WTC11 (cell line): ENCODE measurements around the gene UTF1. TPM values are rescaled to one million over a fixed set of nuclear protein-coding genes. Genes with fewer than 3 reads are reported as not detected.

Source experiments
- ATAC-seq: fragments of 200-7000 bp; cut with Tn5 transposase; 2 replicates; pipeline ENCODE4 v1.10.0; 2021; ENCODE audit warnings: mild to moderate bottlenecking, moderate library complexity
- CTCF ChIA-PET: fragments of 300-600 bp; sonication (Branson Sonifier 250); formaldehyde crosslinking; loops from one replicate; lab custom pipeline; 2021; ENCODE audit warnings: antibody characterized with exemption; lab: Charles Lee
- POLR2A ChIA-PET: fragments of 350-600 bp; sonication (Branson Sonifier 250); formaldehyde crosslinking; loops from one replicate; lab custom pipeline; 2021; ENCODE audit warnings: antibody characterized with exemption; lab: Charles Lee
- DNase-seq: peaks from one replicate; pipeline ENCODE4 v3.0.0; 2021; ENCODE audit warnings: low spot score
- H3K27ac Mint-ChIP-seq: 2 replicates; pipeline ENCODE4 v1.8.0; 2021; ENCODE audit warnings: mixed read lengths
- H3K27me3 Mint-ChIP-seq: 2 replicates; pipeline ENCODE4 v1.8.0; 2021; ENCODE audit warnings: low read depth, mild to moderate bottlenecking, moderate library complexity, mixed read lengths
- H3K36me3 Mint-ChIP-seq: 2 replicates; pipeline ENCODE4 v1.8.0; 2021; ENCODE audit warnings: mixed read lengths
- H3K4me1 Mint-ChIP-seq: 2 replicates; pipeline ENCODE4 v1.8.0; 2022; ENCODE audit warnings: mixed read lengths
- H3K4me3 Mint-ChIP-seq: 2 replicates; pipeline ENCODE4 v1.8.0; 2021; ENCODE audit warnings: mild to moderate bottlenecking, moderate library complexity, mixed read lengths
- H3K9me3 Mint-ChIP-seq: 2 replicates; pipeline ENCODE4 v1.8.0; 2021; ENCODE audit warnings: mixed read lengths
- ATF1 ChIP-seq: sonication (generic); formaldehyde crosslinking; IDR thresholded peaks from 2 replicates; pipeline ENCODE4 v1.8.1; 2023; ENCODE audit warnings: mild to moderate bottlenecking, moderate library complexity, missing genetic modification reagents
- CREB1 ChIP-seq: sonication (generic); formaldehyde crosslinking; IDR thresholded peaks from 2 replicates; pipeline ENCODE4 v1.8.0; 2023; ENCODE audit warnings: mild to moderate bottlenecking, missing genetic modification reagents
- ERG ChIP-seq: fragments of 250-450 bp; sonication (Bioruptor Pico); IDR thresholded peaks from 2 replicates; pipeline ENCODE4 v1.8.0; 2021; ENCODE audit warnings: mild to moderate bottlenecking
- FOXK1 ChIP-seq: sonication (generic); formaldehyde crosslinking; IDR thresholded peaks from 2 replicates; pipeline ENCODE4 v1.8.0; 2022; ENCODE audit warnings: mild to moderate bottlenecking, moderate library complexity, missing genetic modification reagents
- FOXP1 ChIP-seq: sonication (generic); formaldehyde crosslinking; IDR thresholded peaks from 2 replicates; pipeline ENCODE4 v1.8.0; 2022; ENCODE audit warnings: missing genetic modification reagents, mild to moderate bottlenecking, moderate library complexity, borderline replicate concordance
- IRF1 ChIP-seq: sonication (generic); formaldehyde crosslinking; IDR thresholded peaks from 2 replicates; pipeline ENCODE4 v1.8.0; 2023; ENCODE audit warnings: missing genetic modification reagents
- KAT7 ChIP-seq: sonication (generic); formaldehyde crosslinking; IDR thresholded peaks from 2 replicates; pipeline ENCODE4 v1.8.1; 2023; ENCODE audit warnings: missing genetic modification reagents, mild to moderate bottlenecking, borderline replicate concordance
- MYBL2 ChIP-seq: sonication (generic); formaldehyde crosslinking; IDR thresholded peaks from 2 replicates; pipeline ENCODE4 v1.8.1; 2023; ENCODE audit warnings: mild to moderate bottlenecking, moderate library complexity, missing genetic modification reagents
- NFYB ChIP-seq: sonication (generic); formaldehyde crosslinking; conservative IDR thresholded peaks from 2 replicates; pipeline ENCODE4 v1.8.0; 2022; ENCODE audit warnings: low read depth, missing genetic modification reagents
- NR3C1 ChIP-seq: sonication (generic); formaldehyde crosslinking; conservative IDR thresholded peaks from 2 replicates; pipeline ENCODE4 v1.8.1; 2023; ENCODE audit warnings: low read depth, mild to moderate bottlenecking, missing genetic modification reagents
- SOX15 ChIP-seq: fragments of 250-450 bp; sonication (Bioruptor Pico); IDR thresholded peaks from 2 replicates; pipeline ENCODE4 v1.9.0; 2021; ENCODE audit warnings: mild to moderate bottlenecking
- TCF7 ChIP-seq: sonication (generic); formaldehyde crosslinking; IDR thresholded peaks from 2 replicates; pipeline ENCODE4 v1.8.0; 2022; ENCODE audit warnings: mild to moderate bottlenecking, low read depth, missing genetic modification reagents, moderate library complexity
- TEAD4 ChIP-seq: sonication (generic); formaldehyde crosslinking; IDR thresholded peaks from 2 replicates; pipeline ENCODE4 v1.8.0; 2022; ENCODE audit warnings: mild to moderate bottlenecking, missing genetic modification reagents
- ZSCAN18 ChIP-seq: fragments of 250-450 bp; sonication (Bioruptor Pico); IDR thresholded peaks from 2 replicates; pipeline ENCODE4 v2.1.2; 2022; ENCODE audit warnings: mild to moderate bottlenecking, moderate library complexity
- total RNA-seq: library from RNA; stranded (reverse); gene quantifications from 3 replicates; pipeline ENCODE4 v1.2.3, GENCODE V29; 2021
- TF ChIP-seq, protein P1 (sequence below): sonication (generic); formaldehyde crosslinking; IDR thresholded peaks from 2 replicates; pipeline ENCODE4 v1.8.1; 2023; ENCODE audit warnings: mild to moderate bottlenecking, missing genetic modification reagents
- TF ChIP-seq, protein P2 (sequence below): sonication (generic); formaldehyde crosslinking; IDR thresholded peaks from 2 replicates; pipeline ENCODE4 v1.8.0; 2022; ENCODE audit warnings: missing genetic modification reagents
- TF ChIP-seq, protein P3 (sequence below): sonication (generic); formaldehyde crosslinking; IDR thresholded peaks from 2 replicates; pipeline ENCODE4 v1.8.1; 2023; ENCODE audit warnings: mild to moderate bottlenecking, moderate library complexity, missing genetic modification reagents
- TF ChIP-seq, protein P4 (sequence below): sonication (generic); formaldehyde crosslinking; IDR thresholded peaks from 2 replicates; pipeline ENCODE4 v1.8.1; 2022; ENCODE audit warnings: missing genetic modification reagents, borderline replicate concordance

UTF1 gene
- total RNA-seq, 1 experiment from 2014 or later, result 196 TPM

DNA sequence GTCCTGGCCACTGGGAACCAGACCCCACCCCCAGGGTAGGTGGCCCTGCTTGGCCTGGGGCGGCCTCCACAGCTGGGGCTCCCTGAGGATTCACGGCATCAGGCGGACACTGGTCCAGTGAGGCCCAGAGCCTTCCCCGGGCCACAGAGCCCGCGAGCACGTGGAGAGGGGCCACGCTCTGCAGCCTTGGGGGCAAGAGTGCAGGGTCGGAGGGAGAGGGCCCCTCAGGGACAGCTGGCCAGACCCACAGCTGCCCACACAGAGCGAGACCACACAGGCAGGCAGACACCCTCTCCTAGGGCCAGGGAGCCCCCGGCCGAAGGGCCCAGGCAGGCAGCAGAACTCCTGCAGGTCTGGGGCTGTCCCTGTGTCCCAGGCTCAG lies 18.3 kb downstream of the UTF1 start:
- no peaks in the 10 kb centered on the region for H3K27me3 Mint-ChIP-seq
- H3K27ac Mint-ChIP-seq, result no peak overlapping the region
- no peak for TF ChIP-seq ERG (CRISPR knock-in tag)
- H3K4me1 Mint-ChIP-seq, result peaks cover 28% of the 10 kb centered on the region
- no peak overlapping the region for H3K4me3 Mint-ChIP-seq
- DNase-seq (no peak), ATAC-seq (no peak)
- no peaks in the 10 kb centered on the region for H3K9me3 Mint-ChIP-seq
- CTCF ChIA-PET, result interaction anchor here (2.0 to 4.1 kb wide), 3 partner anchors 9 to 59 kb away, joined by 7 to 61 read pairs (median 16); no protein-coding TSS in a partner anchor
- POLR2A ChIA-PET, result no interaction called here
- H3K36me3 Mint-ChIP-seq, result no peaks in the 10 kb centered on the region

- CTCF ChIA-PET, result no interaction called here
- no peak overlapping the region for H3K4me3 Mint-ChIP-seq
- DNase-seq (no peak), ATAC-seq (no peak)
- H3K27me3 Mint-ChIP-seq, result no peaks in the 10 kb centered on the region
- TF ChIP-seq SOX15, result no peak
- no peak for TF ChIP-seq NR3C1 (CRISPR knock-in tag)
- no peak for TF ChIP-seq NFYB (CRISPR knock-in tag)
- TF ChIP-seq KAT7, result no peak
- TF ChIP-seq TEAD4 (CRISPR knock-in tag), result no peak
- TF ChIP-seq CREB1 (CRISPR knock-in tag), result no peak
- no peak for TF ChIP-seq ZSCAN18 (CRISPR knock-in tag)
- TF ChIP-seq ATF1 (CRISPR knock-in tag), result no peak
- TF ChIP-seq, protein P1, sequence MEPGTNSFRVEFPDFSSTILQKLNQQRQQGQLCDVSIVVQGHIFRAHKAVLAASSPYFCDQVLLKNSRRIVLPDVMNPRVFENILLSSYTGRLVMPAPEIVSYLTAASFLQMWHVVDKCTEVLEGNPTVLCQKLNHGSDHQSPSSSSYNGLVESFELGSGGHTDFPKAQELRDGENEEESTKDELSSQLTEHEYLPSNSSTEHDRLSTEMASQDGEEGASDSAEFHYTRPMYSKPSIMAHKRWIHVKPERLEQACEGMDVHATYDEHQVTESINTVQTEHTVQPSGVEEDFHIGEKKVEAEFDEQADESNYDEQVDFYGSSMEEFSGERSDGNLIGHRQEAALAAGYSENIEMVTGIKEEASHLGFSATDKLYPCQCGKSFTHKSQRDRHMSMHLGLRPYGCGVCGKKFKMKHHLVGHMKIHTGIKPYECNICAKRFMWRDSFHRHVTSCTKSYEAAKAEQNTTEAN (CRISPR knock-in tag), result no peak
- TF ChIP-seq IRF1 (CRISPR knock-in tag), result no peak
- TF ChIP-seq TCF7 (CRISPR knock-in tag), result no peak
- TF ChIP-seq, protein P2, sequence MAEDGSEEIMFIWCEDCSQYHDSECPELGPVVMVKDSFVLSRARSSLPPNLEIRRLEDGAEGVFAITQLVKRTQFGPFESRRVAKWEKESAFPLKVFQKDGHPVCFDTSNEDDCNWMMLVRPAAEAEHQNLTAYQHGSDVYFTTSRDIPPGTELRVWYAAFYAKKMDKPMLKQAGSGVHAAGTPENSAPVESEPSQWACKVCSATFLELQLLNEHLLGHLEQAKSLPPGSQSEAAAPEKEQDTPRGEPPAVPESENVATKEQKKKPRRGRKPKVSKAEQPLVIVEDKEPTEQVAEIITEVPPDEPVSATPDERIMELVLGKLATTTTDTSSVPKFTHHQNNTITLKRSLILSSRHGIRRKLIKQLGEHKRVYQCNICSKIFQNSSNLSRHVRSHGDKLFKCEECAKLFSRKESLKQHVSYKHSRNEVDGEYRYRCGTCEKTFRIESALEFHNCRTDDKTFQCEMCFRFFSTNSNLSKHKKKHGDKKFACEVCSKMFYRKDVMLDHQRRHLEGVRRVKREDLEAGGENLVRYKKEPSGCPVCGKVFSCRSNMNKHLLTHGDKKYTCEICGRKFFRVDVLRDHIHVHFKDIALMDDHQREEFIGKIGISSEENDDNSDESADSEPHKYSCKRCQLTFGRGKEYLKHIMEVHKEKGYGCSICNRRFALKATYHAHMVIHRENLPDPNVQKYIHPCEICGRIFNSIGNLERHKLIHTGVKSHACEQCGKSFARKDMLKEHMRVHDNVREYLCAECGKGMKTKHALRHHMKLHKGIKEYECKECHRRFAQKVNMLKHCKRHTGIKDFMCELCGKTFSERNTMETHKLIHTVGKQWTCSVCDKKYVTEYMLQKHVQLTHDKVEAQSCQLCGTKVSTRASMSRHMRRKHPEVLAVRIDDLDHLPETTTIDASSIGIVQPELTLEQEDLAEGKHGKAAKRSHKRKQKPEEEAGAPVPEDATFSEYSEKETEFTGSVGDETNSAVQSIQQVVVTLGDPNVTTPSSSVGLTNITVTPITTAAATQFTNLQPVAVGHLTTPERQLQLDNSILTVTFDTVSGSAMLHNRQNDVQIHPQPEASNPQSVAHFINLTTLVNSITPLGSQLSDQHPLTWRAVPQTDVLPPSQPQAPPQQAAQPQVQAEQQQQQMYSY, result no peak
- TF ChIP-seq, protein P3, sequence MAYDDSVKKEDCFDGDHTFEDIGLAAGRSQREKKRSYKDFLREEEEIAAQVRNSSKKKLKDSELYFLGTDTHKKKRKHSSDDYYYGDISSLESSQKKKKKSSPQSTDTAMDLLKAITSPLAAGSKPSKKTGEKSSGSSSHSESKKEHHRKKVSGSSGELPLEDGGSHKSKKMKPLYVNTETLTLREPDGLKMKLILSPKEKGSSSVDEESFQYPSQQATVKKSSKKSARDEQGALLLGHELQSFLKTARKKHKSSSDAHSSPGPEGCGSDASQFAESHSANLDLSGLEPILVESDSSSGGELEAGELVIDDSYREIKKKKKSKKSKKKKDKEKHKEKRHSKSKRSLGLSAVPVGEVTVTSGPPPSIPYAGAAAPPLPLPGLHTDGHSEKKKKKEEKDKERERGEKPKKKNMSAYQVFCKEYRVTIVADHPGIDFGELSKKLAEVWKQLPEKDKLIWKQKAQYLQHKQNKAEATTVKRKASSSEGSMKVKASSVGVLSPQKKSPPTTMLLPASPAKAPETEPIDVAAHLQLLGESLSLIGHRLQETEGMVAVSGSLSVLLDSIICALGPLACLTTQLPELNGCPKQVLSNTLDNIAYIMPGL (CRISPR knock-in tag), result no peak
- no peak for TF ChIP-seq FOXK1 (CRISPR knock-in tag)
- TF ChIP-seq, protein P4, sequence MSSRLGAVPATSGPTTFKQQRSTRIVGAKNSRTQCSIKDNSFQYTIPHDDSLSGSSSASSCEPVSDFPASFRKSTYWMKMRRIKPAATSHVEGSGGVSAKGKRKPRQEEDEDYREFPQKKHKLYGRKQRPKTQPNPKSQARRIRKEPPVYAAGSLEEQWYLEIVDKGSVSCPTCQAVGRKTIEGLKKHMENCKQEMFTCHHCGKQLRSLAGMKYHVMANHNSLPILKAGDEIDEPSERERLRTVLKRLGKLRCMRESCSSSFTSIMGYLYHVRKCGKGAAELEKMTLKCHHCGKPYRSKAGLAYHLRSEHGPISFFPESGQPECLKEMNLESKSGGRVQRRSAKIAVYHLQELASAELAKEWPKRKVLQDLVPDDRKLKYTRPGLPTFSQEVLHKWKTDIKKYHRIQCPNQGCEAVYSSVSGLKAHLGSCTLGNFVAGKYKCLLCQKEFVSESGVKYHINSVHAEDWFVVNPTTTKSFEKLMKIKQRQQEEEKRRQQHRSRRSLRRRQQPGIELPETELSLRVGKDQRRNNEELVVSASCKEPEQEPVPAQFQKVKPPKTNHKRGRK (CRISPR knock-in tag), result no peak
- no peak for TF ChIP-seq FOXP1 (CRISPR knock-in tag)
- TF ChIP-seq MYBL2, result no peak
- H3K9me3 Mint-ChIP-seq, result no peaks in the 10 kb centered on the region
- POLR2A ChIA-PET, result no interaction called here
- H3K4me1 Mint-ChIP-seq, result peaks cover 22% of the 10 kb centered on the region
- H3K36me3 Mint-ChIP-seq, result no peaks in the 10 kb centered on the region
- no peak overlapping the region for H3K27ac Mint-ChIP-seq
These were observed 19.2 kb downstream of the UTF1 start for GRCh38 chr10:133249094-133249780.
